K562 (cell line): ENCODE data around the gene AQP6.

ENCODE experiments used
- ESRRA ChIP-seq: fragments of 450-650 bp; IDR thresholded peaks from 2 replicates; pipeline ENCODE4 v1.6.1; 2014; ENCODE audit warnings: low read depth, mild to moderate bottlenecking, moderate library complexity, borderline replicate concordance
- NCOA6 ChIP-seq: fragments of 450-650 bp; IDR thresholded peaks from 2 replicates; pipeline ENCODE4 v1.6.1; 2017; ENCODE audit warnings: mild to moderate bottlenecking
- NELFE ChIP-seq: IDR thresholded peaks from 2 replicates; pipeline ENCODE4 v1.6.1; 2011; ENCODE audit warnings: mild to moderate bottlenecking; ENCODE audit not compliant: insufficient read depth, insufficient read length
- SIN3A ChIP-seq, 2 experiments: fragments of 150-350 bp in 1 of 2; IDR thresholded peaks; 2 replicates each; pipeline ENCODE4 v1.6.1; 2011 to 2016; ENCODE audit warnings: borderline replicate concordance in 2 of 2, low read depth in 2 of 2, low read length in 2 of 2, mild to moderate bottlenecking in 2 of 2, moderate library complexity in 2 of 2; ENCODE audit not compliant: control insufficient read depth in 1 of 2
- SIX5 ChIP-seq, 2 experiments: IDR thresholded peaks; 2 replicates each; pipeline ENCODE4 v1.6.1; 2011; ENCODE audit warnings: low read length in 2 of 2, borderline replicate concordance in 1 of 2, low read depth in 1 of 2, mild to moderate bottlenecking in 1 of 2, moderate library complexity in 1 of 2; ENCODE audit not compliant: insufficient read depth in 1 of 2
- TF ChIP-seq, protein P1 (sequence below): fragments of 450-650 bp; IDR thresholded peaks from 2 replicates; pipeline ENCODE4 v1.7.1; 2018; ENCODE audit warnings: mild to moderate bottlenecking, low read depth; ENCODE audit not compliant: partially characterized antibody

- TF ChIP-seq SIX5 (IDR thresholded peaks at IDR 0.05; ENCODE audit: borderline replicate concordance in 1 of 2, insufficient read depth in 1 of 2, low read depth in 1 of 2, low read length in 2 of 2) (no peak), NCOA6 (no peak), ESRRA (no peak), NELFE (no peak), SIN3A (IDR thresholded peaks at IDR 0.05; ENCODE audit: borderline replicate concordance in 2 of 2, control insufficient read depth in 1 of 2, low read depth in 2 of 2, low read length in 2 of 2) (no peak)
- TF ChIP-seq, protein P1, sequence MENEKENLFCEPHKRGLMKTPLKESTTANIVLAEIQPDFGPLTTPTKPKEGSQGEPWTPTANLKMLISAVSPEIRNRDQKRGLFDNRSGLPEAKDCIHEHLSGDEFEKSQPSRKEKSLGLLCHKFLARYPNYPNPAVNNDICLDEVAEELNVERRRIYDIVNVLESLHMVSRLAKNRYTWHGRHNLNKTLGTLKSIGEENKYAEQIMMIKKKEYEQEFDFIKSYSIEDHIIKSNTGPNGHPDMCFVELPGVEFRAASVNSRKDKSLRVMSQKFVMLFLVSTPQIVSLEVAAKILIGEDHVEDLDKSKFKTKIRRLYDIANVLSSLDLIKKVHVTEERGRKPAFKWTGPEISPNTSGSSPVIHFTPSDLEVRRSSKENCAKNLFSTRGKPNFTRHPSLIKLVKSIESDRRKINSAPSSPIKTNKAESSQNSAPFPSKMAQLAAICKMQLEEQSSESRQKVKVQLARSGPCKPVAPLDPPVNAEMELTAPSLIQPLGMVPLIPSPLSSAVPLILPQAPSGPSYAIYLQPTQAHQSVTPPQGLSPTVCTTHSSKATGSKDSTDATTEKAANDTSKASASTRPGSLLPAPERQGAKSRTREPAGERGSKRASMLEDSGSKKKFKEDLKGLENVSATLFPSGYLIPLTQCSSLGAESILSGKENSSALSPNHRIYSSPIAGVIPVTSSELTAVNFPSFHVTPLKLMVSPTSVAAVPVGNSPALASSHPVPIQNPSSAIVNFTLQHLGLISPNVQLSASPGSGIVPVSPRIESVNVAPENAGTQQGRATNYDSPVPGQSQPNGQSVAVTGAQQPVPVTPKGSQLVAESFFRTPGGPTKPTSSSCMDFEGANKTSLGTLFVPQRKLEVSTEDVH, result no peak
These were observed 12.0 kb downstream of the AQP6 start for GRCh38 chr12:49984476-49985359.
